Inferior parietal cortex (tissue), 1 donor: Measurements from ENCODE around the gene BMPER.

Source experiments
- DNase-seq: peaks from one replicate; pipeline ENCODE4 v3.0.0-alpha.2; 2016; ENCODE audit errors: extremely low spot score

BMPER gene

GRCh38 chr7:34062826-34063225 lies 157.5 kb downstream of the BMPER start:
- DNase-seq = no peak

- DNase-seq = no peak
Measured at GRCh38 chr7:34064519-34065158, 159.3 kb downstream of the BMPER start.

GRCh38 chr7:34066411-34066810 lies 161.1 kb downstream of the BMPER start:
- no peak for DNase-seq

GRCh38 chr7:34067005-34067778 lies 161.9 kb downstream of the BMPER start:
- no peak for DNase-seq

DNA sequence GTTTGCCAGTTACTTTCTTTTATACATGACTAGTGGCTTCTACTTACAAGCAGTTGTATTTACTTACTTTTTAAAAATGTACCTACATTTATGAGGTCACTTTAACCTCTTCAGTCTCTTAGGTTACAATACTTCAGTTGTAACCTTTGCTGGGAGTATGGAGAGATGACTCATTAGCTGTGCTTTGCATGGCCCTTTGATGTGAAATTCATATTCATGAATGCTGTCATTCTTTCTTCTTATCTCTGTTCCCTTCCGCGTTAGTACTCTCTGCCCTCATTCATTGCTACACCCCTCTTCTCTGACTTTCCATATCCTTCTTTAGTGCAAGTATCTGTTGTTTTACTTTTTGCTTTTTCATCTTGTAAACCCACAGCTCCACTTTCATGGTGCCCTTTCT lies 164.3 kb downstream of the BMPER start:
- no peak for DNase-seq

GRCh38 chr7:34070511-34071323 lies 165.4 kb downstream of the BMPER start:
- no peak for DNase-seq

- DNase-seq = no peak
Measured at GRCh38 chr7:34073676-34074075, 168.3 kb downstream of the BMPER start.

- no peak for DNase-seq
Measured at GRCh38 chr7:34074421-34074820, 169.1 kb downstream of the BMPER start.

GRCh38 chr7:34075523-34076370 lies 170.4 kb downstream of the BMPER start:
- DNase-seq = no peak

GRCh38 chr7:34077168-34077567 lies 171.8 kb downstream of the BMPER start:
- no peak for DNase-seq

DNA sequence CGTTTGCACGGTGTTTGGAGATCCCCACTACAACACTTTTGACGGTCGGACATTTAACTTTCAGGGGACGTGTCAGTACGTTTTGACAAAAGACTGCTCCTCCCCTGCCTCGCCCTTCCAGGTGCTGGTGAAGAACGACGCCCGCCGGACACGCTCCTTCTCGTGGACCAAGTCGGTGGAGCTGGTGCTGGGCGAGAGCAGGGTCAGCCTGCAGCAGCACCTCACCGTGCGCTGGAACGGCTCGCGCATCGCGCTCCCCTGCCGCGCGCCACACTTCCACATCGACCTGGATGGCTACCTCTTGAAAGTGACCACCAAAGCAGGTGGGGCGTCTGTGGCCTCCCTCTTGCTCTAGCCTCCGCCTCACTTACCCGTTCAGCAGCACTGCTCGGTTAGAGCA lies 173.5 kb downstream of the BMPER start:
- no peak for DNase-seq

GRCh38 chr7:34080513-34080912 lies 175.2 kb downstream of the BMPER start:
- no peak for DNase-seq

- DNase-seq = no peak
Measured at GRCh38 chr7:34081935-34082334, 176.6 kb downstream of the BMPER start.

DNA sequence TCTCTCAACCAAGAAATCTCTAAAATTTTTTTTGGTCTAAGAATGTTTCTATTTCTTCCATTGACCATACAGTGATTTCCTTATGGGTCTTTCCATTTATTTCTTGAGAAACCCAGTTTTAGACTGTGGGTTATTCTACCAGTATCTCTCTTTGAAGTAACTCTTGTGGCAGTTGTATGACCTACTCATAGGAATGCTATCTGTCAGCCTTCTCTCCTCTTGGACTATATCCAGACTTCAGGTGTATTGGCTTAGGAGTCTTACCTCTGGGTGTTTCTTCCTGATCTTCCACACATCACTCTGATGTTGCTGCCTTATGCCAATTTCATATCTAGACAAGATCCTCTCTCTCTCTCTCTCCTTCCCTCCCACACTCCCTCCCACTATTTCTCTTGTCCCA lies 178.1 kb downstream of the BMPER start:
- DNase-seq = no peak

DNA sequence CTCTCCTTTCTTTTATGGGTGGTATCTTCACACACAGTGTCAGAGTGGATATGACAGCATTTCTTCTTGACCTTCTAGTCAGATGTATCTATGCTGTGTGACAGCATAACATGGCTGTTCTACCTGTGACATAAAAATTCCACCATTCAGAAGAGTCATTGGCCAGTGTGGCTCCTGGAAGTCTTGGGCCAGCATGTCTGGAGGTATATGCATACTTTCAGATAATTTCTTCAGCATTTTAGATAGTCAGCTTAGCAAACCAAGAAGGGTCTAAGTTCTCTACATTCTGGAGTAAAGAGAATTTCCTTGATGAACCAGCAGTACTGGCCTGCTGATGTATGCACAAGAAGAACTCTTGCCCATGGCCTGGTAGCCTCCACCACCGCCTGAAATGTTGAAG lies 179.3 kb downstream of the BMPER start:
- DNase-seq = no peak

DNA sequence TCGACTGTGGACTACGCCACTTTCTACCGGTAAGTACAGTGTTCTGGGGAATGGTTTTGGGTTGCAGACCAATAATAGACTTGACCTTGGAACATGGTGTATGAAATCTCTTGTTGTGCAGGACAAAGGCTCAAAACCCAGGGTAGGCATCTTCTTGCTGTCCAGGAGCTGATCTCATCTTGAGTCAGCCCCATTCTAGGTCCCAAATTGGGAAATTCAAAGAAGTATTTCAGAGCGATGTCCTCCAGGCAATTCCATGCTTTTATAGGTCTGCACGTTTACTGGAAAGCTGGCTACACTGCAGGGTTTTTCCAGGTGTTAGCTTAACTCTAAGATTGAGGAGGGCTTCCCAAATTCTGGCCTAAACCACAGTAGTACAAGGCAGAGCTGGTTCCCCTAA lies 180.7 kb downstream of the BMPER start:
- DNase-seq = no peak

DNA sequence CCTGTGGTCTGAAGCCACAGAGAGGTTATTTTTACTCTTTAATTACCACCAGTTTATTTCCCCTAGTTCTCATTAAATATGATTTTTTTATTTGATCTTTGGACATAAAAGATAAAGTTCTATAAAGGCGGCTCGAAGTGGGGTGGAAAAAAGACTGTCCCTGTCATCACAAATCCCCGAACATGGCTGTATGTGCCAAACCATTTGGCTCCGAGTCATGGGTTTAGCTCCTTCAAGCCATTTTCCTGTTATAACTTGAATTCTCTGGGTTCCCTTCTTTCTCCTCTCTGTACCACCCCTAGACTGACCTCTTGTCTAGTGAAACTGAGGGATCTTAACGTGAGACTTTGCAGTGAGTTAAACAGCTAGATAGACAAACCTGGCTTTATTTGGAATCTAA lies 181.6 kb downstream of the BMPER start:
- DNase-seq = no peak

GRCh38 chr7:34087892-34088891 lies 182.9 kb downstream of the BMPER start:
- no peak for DNase-seq

DNA sequence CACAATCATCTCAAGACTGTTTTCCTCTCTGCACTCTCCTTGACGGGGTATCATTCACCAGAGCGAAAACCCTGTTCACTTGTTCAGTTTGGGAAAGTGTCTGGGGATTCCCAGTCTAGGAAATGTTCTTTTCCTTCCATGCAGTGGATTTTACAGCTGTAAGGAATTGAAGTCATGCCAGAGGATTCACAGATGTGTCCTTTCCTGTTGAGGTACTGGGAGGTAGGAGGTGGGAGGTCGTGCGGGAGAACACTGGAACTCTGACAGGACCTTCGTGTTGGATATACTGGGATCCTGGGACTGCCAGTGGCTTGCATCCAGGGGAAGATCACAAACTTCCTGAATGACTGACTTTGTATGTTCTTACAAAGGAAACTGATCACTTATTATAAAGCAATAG lies 185.5 kb downstream of the BMPER start:
- no peak for DNase-seq

DNA sequence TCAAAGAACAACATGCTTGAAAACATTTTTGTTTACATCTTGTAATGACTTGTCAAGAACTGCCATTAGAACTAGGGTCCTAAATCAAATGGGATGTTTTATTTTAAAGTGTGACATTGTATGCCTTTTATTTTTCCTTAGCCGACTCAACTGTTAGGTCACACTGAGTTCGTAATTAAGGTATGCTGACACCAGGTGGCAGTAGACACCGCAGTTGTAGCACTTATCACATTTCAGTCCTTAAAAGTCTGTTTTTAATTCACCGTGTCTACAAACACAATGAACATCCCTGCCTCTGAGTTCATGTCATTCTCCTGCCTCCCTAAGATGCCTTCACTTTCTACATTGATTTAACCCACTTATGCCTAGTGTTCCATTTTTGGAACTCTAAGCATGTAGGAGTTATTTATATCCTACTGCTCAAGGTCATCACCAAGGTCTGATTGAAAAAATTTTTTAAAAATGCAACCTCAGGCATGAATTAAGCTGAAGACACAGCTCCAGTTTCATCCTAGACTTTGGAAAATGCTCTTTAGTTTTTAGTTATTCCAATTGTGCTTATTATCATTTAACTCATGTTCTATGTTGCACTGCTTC lies 186.1 kb downstream of the BMPER start:
- no peak for DNase-seq
